K562 (cell line): Measurements from ENCODE around the gene PAN2. TPM values are rescaled to one million over a fixed set of nuclear protein-coding genes. Genes with fewer than 3 reads are reported as not detected.

Experiments used
- ARID4B ChIP-seq: sonication (generic); formaldehyde crosslinking; IDR thresholded peaks from 2 replicates; pipeline ENCODE4 v1.8.0; 2022; ENCODE audit warnings: mild to moderate bottlenecking, missing genetic modification reagents
- CBFA2T2 ChIP-seq: fragments of 450-650 bp; conservative IDR thresholded peaks from 2 replicates; pipeline ENCODE4 v1.6.1; 2017; ENCODE audit warnings: mild to moderate bottlenecking
- CEBPB ChIP-seq: fragments of 450-650 bp; IDR thresholded peaks from 2 replicates; pipeline ENCODE4 v1.6.1; 2016; ENCODE audit warnings: missing genetic modification characterization, missing compliant biosample characterization
- CHD2 ChIP-seq: IDR thresholded peaks from 2 replicates; pipeline ENCODE4 v1.6.1; 2011; ENCODE audit warnings: low read depth, low read length
- MEF2A ChIP-seq: IDR thresholded peaks from 2 replicates; pipeline ENCODE4 v1.6.1; 2011; ENCODE audit warnings: low read depth, mild to moderate bottlenecking, low read length, moderate library complexity; ENCODE audit not compliant: control insufficient read depth
- MYBL2 ChIP-seq, 2 experiments: fragments of 450-650 bp in 1 of 2; sonication (generic) in 1 of 2; formaldehyde crosslinking in 1 of 2; IDR thresholded peaks; 2 replicates each; pipeline versions ENCODE4 v1.6.1 to v1.8.1; 2017 to 2022; ENCODE audit warnings: borderline replicate concordance in 1 of 2, inconsistent platforms in 1 of 2, low read depth in 1 of 2, mild to moderate bottlenecking in 1 of 2, missing genetic modification reagents in 1 of 2, moderate library complexity in 1 of 2
- PTBP1 ChIP-seq: fragments of 200-400 bp; formaldehyde crosslinking; IDR thresholded peaks from 2 replicates; pipeline ENCODE4 v1.6.1; 2017; ENCODE audit warnings: low read depth, low read length
- RNF2 ChIP-seq: sonication (generic); IDR thresholded peaks from 2 replicates; pipeline ENCODE4 v1.6.1; 2016
- RUNX1 ChIP-seq: sonication (generic); IDR thresholded peaks from 2 replicates; pipeline ENCODE4 v1.6.1; 2016; ENCODE audit warnings: antibody characterized with exemption, low read depth
- XRCC5 ChIP-seq: fragments of 200-400 bp; formaldehyde crosslinking; IDR thresholded peaks from 2 replicates; pipeline ENCODE4 v1.6.1; 2017; ENCODE audit warnings: low read depth, mild to moderate bottlenecking, low read length
- ZNF165 ChIP-seq: fragments of 250-450 bp; sonication (Bioruptor Pico); IDR thresholded peaks from 2 replicates; pipeline ENCODE4 v1.4.0; 2020; ENCODE audit warnings: borderline replicate concordance
- ZNF318 ChIP-seq, 2 experiments: fragments of 450-650 bp; IDR thresholded peaks; 2 replicates each; pipeline ENCODE4 v1.6.1; 2016; ENCODE audit warnings: mild to moderate bottlenecking in 2 of 2, borderline replicate concordance in 1 of 2, low read depth in 1 of 2, moderate library complexity in 1 of 2
- ZNF431 ChIP-seq: sonication (generic); formaldehyde crosslinking; IDR thresholded peaks from 2 replicates; pipeline ENCODE4 v1.8.0; 2022; ENCODE audit warnings: mild to moderate bottlenecking, missing genetic modification reagents
- polyA plus RNA-seq, 8 experiments: library from polyadenylated mRNA; depleted of rRNA in 4 of 8; stranded (reverse) in 5 of 8; unstranded in 3 of 8; fragments of >200 nt; fragmentation: Nextera tagmentation in 2 of 8; fragmentation: Illumina TruSeq in 1 of 8; extraction: Ambion mirVana in 2 of 8; extraction: Trizol in 1 of 8; gene quantifications; 2 replicates each; pipeline versions ENCODE4 v1.2.1 to v1.2.3, GENCODE V29; 2011 to 2014; ENCODE audit warnings: inconsistent platforms in 1 of 8, missing spikeins in 1 of 8
- total RNA-seq, 7 experiments: library from RNA; depleted of rRNA in 6 of 7; stranded (reverse); fragments of >200 nt in 6 of 7; fragmentation: Illumina TruSeq in 2 of 7; extraction: Trizol in 2 of 7; gene quantifications; 2 replicates each; pipeline versions ENCODE4 v1.2.1 to v1.2.3, GENCODE V29; 2011 to 2021; ENCODE audit warnings: low replicate concordance in 1 of 7

PAN2 gene
- total and polyA plus RNA-seq, 9 of the 15 experiments (the other 6 are each of a cell fraction or from before 2014, with no cell fraction given): 15.0 to 66.1 (median 25.9) TPM

GRCh38 chr12:56266693-56267442 lies 66.9 kb downstream of the PAN2 start, which contains the start of gene COQ10A (continued):
- TF ChIP-seq ZNF318 (IDR thresholded peaks at IDR 0.05; ENCODE audit: borderline replicate concordance in 1 of 2, low read depth in 1 of 2) (no peak), ZNF431 (CRISPR knock-in tag) (no peak), MEF2A (no peak), XRCC5 (peak; percentile 50; the same call in 1 of the 2 replicates), RNF2 (no peak), ZNF165 (no peak), CHD2 (no peak), PTBP1 (no peak), CBFA2T2 (no peak), ARID4B (peak; percentile 91), CEBPB (tag) (no peak), MYBL2 (IDR thresholded peaks at IDR 0.05; ENCODE audit: low read depth) (no peak), MYBL2 (CRISPR knock-in tag; IDR thresholded peaks at IDR 0.05; ENCODE audit: borderline replicate concordance) (no peak), RUNX1 (no peak)
